GM10266 (cell line): ENCODE data around the gene SUMF2.
"Not testable (repeated sequence)": the region's sequence is repeated elsewhere in the genome, so short reads cannot be mapped to it uniquely, and the experiment has no call there.

Experiments used
- DNase-seq: peaks from one replicate; pipeline ENCODE4 v3.0.0; 2012; ENCODE audit errors: extremely low spot score
- TF ChIP-seq, protein P1 (sequence below): IDR thresholded peaks from 2 replicates; pipeline ENCODE4 v1.5.1; 2012; ENCODE audit warnings: mild to moderate bottlenecking, low read depth; ENCODE audit not compliant: control insufficient read depth, insufficient read depth; ENCODE audit errors: missing control alignments

SUMF2 gene

DNA sequence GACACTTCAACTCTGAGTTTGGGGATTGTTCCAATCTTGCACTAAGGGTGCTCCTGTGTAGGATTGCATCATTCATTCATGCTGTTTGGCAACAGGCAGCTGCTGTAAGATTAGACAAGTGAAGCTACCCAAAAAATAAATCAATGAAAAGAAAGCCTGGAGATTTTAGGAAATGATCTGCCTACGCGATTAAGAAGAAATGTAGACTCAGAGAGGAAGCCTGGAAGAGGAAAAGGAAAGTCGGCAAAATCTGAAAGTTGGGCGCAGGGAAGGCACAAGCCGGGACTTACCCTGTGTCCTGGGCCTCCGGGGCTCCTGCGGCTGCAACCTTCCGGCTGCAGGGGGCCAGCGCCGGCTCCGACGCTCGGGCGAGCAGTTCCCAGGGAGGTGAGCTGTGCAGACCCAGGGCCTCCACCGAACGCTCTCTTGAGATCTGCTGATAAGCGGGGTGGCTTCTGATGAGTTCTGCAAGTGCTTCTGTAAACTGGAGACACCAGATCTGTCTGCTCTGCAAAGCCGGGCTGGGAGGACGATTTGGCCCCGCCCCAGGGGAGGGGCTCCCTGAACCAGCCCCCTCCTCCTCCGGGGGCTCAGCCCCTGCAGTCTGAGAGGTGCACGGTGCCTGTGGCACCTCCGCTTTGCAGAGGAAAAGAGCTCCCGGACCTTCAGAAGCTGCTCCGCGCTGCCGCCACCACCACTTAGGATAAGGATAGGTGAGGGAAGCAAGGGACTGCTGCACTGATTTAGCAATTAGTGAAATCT is 30.2 kb upstream of the SUMF2 start:
- TF ChIP-seq, protein P1, sequence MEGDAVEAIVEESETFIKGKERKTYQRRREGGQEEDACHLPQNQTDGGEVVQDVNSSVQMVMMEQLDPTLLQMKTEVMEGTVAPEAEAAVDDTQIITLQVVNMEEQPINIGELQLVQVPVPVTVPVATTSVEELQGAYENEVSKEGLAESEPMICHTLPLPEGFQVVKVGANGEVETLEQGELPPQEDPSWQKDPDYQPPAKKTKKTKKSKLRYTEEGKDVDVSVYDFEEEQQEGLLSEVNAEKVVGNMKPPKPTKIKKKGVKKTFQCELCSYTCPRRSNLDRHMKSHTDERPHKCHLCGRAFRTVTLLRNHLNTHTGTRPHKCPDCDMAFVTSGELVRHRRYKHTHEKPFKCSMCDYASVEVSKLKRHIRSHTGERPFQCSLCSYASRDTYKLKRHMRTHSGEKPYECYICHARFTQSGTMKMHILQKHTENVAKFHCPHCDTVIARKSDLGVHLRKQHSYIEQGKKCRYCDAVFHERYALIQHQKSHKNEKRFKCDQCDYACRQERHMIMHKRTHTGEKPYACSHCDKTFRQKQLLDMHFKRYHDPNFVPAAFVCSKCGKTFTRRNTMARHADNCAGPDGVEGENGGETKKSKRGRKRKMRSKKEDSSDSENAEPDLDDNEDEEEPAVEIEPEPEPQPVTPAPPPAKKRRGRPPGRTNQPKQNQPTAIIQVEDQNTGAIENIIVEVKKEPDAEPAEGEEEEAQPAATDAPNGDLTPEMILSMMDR: peak; percentile 18
- DNase-seq: peak; percentile 72

DNA sequence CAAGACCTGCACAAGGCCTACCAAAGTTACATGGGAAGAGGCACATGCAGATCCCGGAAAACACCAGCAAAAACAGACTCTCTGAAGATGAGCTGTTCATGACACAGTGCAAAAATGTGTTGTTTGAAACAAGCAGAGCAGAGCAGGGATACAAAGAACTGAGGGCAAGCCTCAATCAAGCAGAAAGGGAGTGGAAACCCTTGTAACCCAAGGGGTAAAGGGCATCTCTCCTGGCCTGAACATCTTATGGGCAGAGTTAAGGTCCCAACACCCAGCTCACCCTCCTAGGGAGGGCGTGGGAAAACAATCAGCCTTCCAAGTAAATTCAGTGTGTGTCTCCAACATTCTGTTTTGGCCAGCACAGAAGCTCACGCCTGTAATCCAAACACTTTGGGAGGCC is 23.4 kb upstream of the SUMF2 start:
- no peak for DNase-seq
- TF ChIP-seq, protein P1: no peak

DNA sequence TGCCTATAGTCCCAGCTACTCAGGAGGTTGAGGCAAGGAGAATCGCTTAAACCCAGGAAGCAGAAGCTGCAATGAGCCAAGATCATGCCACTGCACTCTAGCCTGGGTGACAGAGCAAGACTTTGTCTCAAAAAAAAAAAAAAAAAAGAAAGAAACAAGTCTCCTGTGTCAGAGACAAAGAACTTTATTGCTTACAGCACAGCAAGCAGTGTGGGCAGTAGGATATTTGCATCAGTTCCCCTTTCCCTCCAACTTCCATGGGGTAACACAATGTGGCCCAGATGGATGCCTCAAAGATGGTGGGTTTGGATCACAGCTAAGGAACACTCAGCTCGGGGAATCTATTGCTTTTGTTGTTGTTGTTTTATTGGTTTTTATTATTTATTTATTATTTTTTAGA is 18.3 kb upstream of the SUMF2 start:
- DNase-seq: not testable (repeated sequence)

DNA sequence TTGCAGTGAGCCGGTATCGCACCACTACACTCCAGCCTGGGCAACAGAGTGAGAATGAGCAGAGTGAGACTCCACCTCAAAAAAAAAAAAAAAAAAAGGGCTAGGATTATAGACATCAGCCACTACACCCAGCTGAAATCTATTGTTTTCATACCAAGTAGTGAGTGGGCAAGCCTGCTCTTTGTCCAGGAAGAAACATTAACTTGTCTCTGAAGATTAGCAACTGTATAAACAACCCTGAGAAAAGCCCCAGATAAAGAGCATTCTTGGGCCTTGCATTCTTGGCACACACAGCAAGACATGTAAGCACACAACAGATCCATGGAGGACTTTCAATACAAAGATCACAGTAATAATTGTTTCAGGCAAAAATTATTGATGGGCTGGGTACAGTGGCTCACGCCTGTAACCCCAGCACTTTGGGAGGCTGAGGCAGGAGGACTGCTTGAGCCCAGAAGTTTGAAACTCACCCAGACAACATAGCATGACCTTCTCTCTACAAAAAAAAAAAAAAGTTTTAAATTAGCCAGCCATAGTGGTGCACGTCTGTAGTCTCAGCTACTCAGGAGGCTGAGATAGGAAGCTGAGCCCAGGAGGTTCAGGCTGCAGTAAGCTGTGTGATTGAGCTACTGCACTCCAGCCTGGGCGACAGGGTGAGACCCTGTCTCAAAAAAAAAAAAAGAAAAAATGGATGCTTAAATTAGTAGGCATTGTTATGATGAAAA is 17.2 kb upstream of the SUMF2 start:
- TF ChIP-seq, protein P1: no peak
- DNase-seq: no peak

DNA sequence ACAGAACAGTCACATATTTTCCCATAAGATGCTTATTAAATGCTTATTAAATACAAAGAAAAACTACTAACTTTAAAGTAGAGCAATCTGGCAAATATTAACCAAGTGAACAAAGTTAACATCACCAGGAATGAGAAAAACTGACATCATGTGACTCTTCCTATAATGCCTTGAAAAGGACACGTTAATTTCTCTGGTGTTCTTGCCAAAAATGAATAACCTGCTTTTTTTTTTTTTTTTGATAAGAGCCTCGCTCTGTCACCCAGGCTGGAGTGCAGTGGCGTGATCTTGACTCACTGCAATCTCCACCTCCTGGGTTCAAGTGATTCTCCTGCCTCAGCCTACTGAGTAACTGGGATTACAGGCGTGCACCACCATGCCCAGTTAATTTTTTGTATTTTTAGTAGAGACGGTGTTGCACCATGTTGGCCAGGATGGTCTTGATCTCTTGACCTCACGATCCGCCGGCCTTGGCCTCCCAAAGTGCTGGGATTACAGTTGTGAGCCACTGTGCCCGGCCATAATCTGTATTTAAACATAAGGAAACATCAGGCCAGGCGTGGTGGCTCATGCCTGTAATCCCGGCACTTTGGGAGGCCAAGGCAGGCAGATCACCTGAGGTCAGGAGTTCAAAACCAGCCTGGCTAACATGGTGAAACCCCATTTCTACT is 16.5 kb upstream of the SUMF2 start:
- not testable (repeated sequence) for DNase-seq

DNA sequence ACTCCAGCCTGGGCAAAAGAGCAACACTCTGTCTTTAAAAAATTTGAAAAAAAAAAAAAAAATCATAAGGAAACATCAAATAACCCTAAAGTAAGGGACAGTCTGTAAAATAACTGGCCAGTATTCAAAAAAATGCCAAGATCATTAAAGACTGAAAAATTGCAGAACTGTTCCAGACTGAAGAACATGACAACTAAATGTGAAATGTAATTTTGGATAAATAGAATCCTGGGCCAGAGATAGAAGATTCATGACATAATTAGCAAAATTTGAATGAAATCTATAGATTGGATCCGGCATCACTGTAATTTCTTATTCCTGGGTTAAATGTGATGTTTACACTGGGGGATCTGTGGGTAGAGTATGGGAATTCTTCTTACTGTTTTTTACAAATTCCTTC is 15.8 kb upstream of the SUMF2 start:
- TF ChIP-seq, protein P1: no peak
- no peak for DNase-seq

DNA sequence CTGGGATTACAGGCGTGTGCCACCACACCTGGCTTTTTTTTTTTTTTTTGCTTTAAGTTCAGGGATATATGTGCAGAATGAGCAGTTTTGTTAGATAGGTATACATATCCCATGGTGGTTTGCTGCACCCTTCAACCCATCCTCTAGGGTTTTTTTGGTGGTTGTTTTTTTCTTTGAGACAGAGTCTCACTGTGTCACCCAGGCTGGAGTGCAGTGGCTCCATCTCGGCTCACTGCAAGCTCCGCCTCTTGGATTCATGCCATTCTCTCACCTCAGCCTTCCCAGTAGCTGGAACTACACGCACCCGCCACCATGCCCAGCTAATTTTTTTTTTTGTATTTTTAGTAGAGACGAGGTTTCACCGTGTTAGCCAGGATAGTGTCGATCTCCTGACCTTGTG is 15.3 kb upstream of the SUMF2 start:
- DNase-seq: not testable (repeated sequence)

DNA sequence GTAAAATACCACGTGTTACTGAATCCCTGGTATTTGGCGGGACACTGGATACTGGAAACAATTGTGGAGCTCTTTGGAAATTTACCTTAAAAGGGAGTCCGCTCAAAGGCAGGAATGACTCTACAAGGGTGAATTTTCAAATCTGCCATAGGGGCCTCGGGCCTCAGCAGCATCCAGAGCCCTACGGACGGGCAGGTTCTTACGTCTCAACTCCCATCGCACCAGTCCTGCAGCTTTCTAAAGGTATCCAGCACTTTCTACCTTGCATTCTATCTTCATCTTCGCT is 13.1 kb upstream of the SUMF2 start:
- no peak for DNase-seq
- TF ChIP-seq, protein P1: no peak
